Calu3 (cell line): ENCODE results near the gene MAGEH1. TPM values are rescaled to one million over a fixed set of nuclear protein-coding genes. Genes with fewer than 3 reads are reported as not detected.
"Not testable (repeated sequence)": the region's sequence is repeated elsewhere in the genome, so short reads cannot be mapped to it uniquely, and the experiment has no call there.

Source experiments
- Bru-seq: library from RNA; stranded (reverse); fragments of 400-500 nt; gene quantifications from one replicate; lab custom pipeline; 2021; lab: Mats Ljungman, UMichigan
- BruChase-seq, 2 experiments: library from RNA; stranded (reverse); fragments of 400-500 nt; gene quantifications; one replicate each; lab custom pipeline; 2021; lab: Mats Ljungman, UMichigan
- BruUV-seq: library from RNA; stranded (reverse); fragments of 400-500 nt; replicated peaks from 2 replicates; lab custom pipeline; 2021; lab: Mats Ljungman, UMichigan
- CTCF ChIA-PET: fragments of 300-600 bp; sonication (Branson Sonifier 250); formaldehyde crosslinking; loops from one replicate; lab custom pipeline; 2022; ENCODE audit warnings: antibody characterized with exemption; lab: Charles Lee
- DNase-seq: peaks from one replicate; pipeline ENCODE4 v3.0.0; 2022
- H3K27ac Mint-ChIP-seq: one replicate; pipeline ENCODE4 v1.8.0; 2022; ENCODE audit warnings: mixed read lengths; ENCODE audit not compliant: unreplicated experiment
- H3K27me3 Mint-ChIP-seq: one replicate; pipeline ENCODE4 v1.8.0; 2022; ENCODE audit warnings: mixed read lengths; ENCODE audit not compliant: unreplicated experiment
- H3K36me3 Mint-ChIP-seq: one replicate; pipeline ENCODE4 v1.8.0; 2022; ENCODE audit warnings: mild to moderate bottlenecking, moderate library complexity, mixed read lengths; ENCODE audit not compliant: insufficient read depth, unreplicated experiment
- H3K4me1 Mint-ChIP-seq: one replicate; pipeline ENCODE4 v1.8.0; 2022; ENCODE audit warnings: mild to moderate bottlenecking, low read depth, mixed read lengths; ENCODE audit not compliant: unreplicated experiment
- H3K4me3 Mint-ChIP-seq: one replicate; pipeline ENCODE4 v1.8.0; 2022; ENCODE audit warnings: mild to moderate bottlenecking, low read depth, moderate library complexity, mixed read lengths; ENCODE audit not compliant: unreplicated experiment
- H3K9me3 Mint-ChIP-seq: one replicate; pipeline ENCODE4 v1.8.0; 2022; ENCODE audit warnings: low read depth, mixed read lengths; ENCODE audit not compliant: unreplicated experiment
- CTCF ChIP-seq: fragments of 200-600 bp; IDR thresholded peaks from one replicate; pipeline ENCODE4 v1.8.0; 2022; ENCODE audit warnings: antibody characterized with exemption; ENCODE audit not compliant: unreplicated experiment
- intact Hi-C: fragments of 100-400 bp; cut with micrococcal nuclease; formaldehyde crosslinking; loops from one replicate; pipeline ENCODE4 v1.10.0; 2022; ENCODE audit not compliant: unreplicated experiment
- long read RNA-seq: library from polyadenylated mRNA; stranded (forward); transcript quantifications from one replicate; pipeline ENCODE4 v2.0.0, GENCODE V29; 2022
- total RNA-seq: library from RNA; stranded (reverse); gene quantifications from 2 replicates; pipeline ENCODE4 v1.2.3, GENCODE V29; 2022

Gene MAGEH1
- total RNA-seq (not detected in 2 replicates), Bru-seq, nascent RNA (not detected), BruChase-seq, experiment 1, labeled RNA remaining after a 6-hour chase (percentile 35 among the genes with signal in this experiment), BruChase-seq, experiment 2, labeled RNA remaining after a 2-hour chase (not detected)
- long read RNA-seq, partial matches to known transcripts = 0 of 1 reads
- long read RNA-seq, other reads (novel, unspliced or antisense) = 0 of 1 reads

- intact Hi-C loops = no loop called here
- no peak within 1 kb of the TSS for H3K4me3 Mint-ChIP-seq
- TF ChIP-seq CTCF = no peak
- DNase-seq = no peak
- no peaks in the 10 kb centered on the region for H3K36me3 Mint-ChIP-seq
- no TSS peak for BruUV-seq
- H3K9me3 Mint-ChIP-seq = no peaks in the 10 kb centered on the region
- H3K27ac Mint-ChIP-seq = no peak within 1 kb of the TSS
- CTCF ChIA-PET = no interaction called here
- H3K4me1 Mint-ChIP-seq = no peaks in the 10 kb centered on the region
- H3K27me3 Mint-ChIP-seq = no peaks in the 10 kb centered on the region
Measured at GRCh38 chrX:55451990-55452832, at the start of gene MAGEH1. MAGEH1 (plus strand) TSS chrX:55452127; CDS start chrX:55452375, 248 bp downstream.

GRCh38 chrX:55427079-55427478 lies 24.8 kb upstream of the MAGEH1 start:
- H3K4me1 Mint-ChIP-seq, H3K27me3 Mint-ChIP-seq, H3K9me3 Mint-ChIP-seq, BruUV-seq, DNase-seq, intact Hi-C loops, H3K36me3 Mint-ChIP-seq, CTCF ChIA-PET, H3K4me3 Mint-ChIP-seq, H3K27ac Mint-ChIP-seq: not testable (repeated sequence)

GRCh38 chrX:55443468-55443867 lies 8.5 kb upstream of the MAGEH1 start:
- H3K36me3 Mint-ChIP-seq, BruUV-seq, CTCF ChIA-PET, H3K4me1 Mint-ChIP-seq, H3K27ac Mint-ChIP-seq, intact Hi-C loops, H3K9me3 Mint-ChIP-seq, DNase-seq, H3K4me3 Mint-ChIP-seq, H3K27me3 Mint-ChIP-seq: not testable (repeated sequence)

GRCh38 chrX:55450259-55450658 lies 1.7 kb upstream of the MAGEH1 start:
- BruUV-seq = no TSS peak
- Mint-ChIP-seq H3K36me3 (no peaks in the 10 kb centered on the region), H3K9me3 (no peaks in the 10 kb centered on the region), H3K4me3 (no peak overlapping the region), H3K27me3 (no peaks in the 10 kb centered on the region), H3K27ac (no peak overlapping the region), H3K4me1 (no peaks in the 10 kb centered on the region)
- intact Hi-C loops = no loop called here
- TF ChIP-seq CTCF = no peak
- DNase-seq = no peak
- CTCF ChIA-PET = no interaction called here

- no TSS peak for BruUV-seq
Measured at GRCh38 chrX:55451141-55451540, 786 bp upstream of the MAGEH1 start.

More at GRCh38 chrX:55451141-55451540, 786 bp upstream of the MAGEH1 start:
- no peak for TF ChIP-seq CTCF
- no peaks in the 10 kb centered on the region for H3K27me3 Mint-ChIP-seq
- H3K4me3 Mint-ChIP-seq = no peak overlapping the region
- H3K9me3 Mint-ChIP-seq = no peaks in the 10 kb centered on the region
- H3K4me1 Mint-ChIP-seq = no peaks in the 10 kb centered on the region
- intact Hi-C loops = no loop called here
- no peak overlapping the region for H3K27ac Mint-ChIP-seq
- DNase-seq = no peak
- CTCF ChIA-PET = no interaction called here
- no peaks in the 10 kb centered on the region for H3K36me3 Mint-ChIP-seq
